ENCODE measurements around the gene TEPSIN. TPM values are rescaled to one million over a fixed set of nuclear protein-coding genes. Genes with fewer than 3 reads are reported as not detected.

TEPSIN gene
- total and polyA plus RNA-seq, 2 of the 8 experiments (the other 6 are each of a cell fraction or from before 2014, with no cell fraction given): 22.9 to 28.0 TPM

DNA sequence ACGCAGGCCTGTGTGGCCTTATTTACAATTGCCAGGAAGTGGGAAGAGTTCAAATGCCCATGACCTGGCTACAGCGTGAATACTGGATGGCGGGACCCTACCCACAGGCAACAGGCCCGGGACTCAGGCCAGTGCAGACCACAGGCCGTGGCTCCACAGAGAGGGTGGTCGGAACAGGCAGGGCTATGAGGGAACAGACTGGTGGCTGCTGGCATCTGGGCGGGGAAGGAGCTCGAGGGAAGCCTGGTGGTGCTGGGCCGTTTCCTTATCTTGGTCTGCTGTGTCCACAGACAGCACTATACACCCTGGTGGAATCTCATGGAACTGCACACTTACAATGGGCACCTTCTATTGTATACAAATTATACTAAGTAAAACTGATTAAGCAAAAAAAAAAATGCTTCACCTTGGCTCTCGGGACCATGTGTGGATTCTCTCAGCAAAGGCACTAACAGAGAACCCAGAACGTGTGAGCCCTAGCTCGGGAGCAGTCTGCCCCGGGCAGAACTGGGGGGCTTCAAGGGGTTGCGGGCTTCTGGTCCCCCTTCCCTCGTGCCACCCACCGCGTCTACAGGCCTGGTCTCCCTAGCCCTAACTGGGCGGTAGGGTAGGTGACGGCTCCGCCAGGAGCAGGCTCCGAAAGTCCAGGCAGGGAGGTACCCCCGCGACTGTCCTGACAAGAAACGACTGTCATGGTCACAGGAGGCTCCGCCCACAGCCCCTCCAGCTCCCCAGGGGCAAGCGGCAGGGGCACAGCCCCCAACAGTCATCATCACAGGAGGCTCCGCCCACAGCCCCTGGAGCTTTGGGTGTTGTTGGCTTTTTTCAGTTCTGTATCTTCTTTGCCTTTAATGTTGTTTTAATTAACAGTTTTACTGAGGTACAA, 37.9 kb downstream of the TEPSIN start:
- 91% methylated on average over 27 of the region's 27 CpGs; no CpG with 5 or more reads in 1 of the 2 experiments for whole genome bisulfite sequencing, 2 experiments (ENCODE audit: extremely low coverage in 1 of 2, insufficient coverage in 1 of 2, insufficient read length in 1 of 2, insufficient replicate concordance in 2 of 2, low coverage in 1 of 2, low lambda C conversion rate in 2 of 2, missing lambda C conversion rate in 1 of 2)
- Histone ChIP-seq H3K4me2 (ENCODE audit: insufficient read depth in 1 of 2, low read depth in 2 of 2, low read length in 2 of 2) (no peak overlapping the region), H2AFZ (ENCODE audit: low read length) (no peak overlapping the region), H3K56ac (replicated peaks; ENCODE audit: insufficient read length, low read depth, low read length) (no peak overlapping the region), H2BK20ac (ENCODE audit: low read length) (no peak overlapping the region), H3K4me3 (ENCODE audit: extremely low read depth in 1 of 4, insufficient read depth in 2 of 4, low read depth in 3 of 4, low read length in 4 of 4) (no peak overlapping the region), H2AK5ac (ENCODE audit: low read depth, low read length) (no peak overlapping the region), H4K5ac (ENCODE audit: insufficient read length, low read depth, low read length) (no peak overlapping the region), H3K18ac (ENCODE audit: extremely low read depth, low read length) (no peak overlapping the region), H3K14ac (ENCODE audit: insufficient read length) (no peak overlapping the region), H4K91ac (replicated peaks; ENCODE audit: insufficient read length, low read length) (no peak overlapping the region), H3K27ac (ENCODE audit: low read depth, low read length) (no peak overlapping the region), H3K79me2 (ENCODE audit: control insufficient read depth in 1 of 2, insufficient read depth in 2 of 2, low read length in 2 of 2) (no peaks in the 10 kb centered on the region), H2BK12ac (ENCODE audit: low read depth, low read length) (no peak overlapping the region), H3K4me1 (replicated peaks in 1 of 4; ENCODE audit: control insufficient read depth in 3 of 4, insufficient read depth in 4 of 4, low read length in 3 of 4) (no peaks in the 10 kb centered on the region; a peak in 1 of 7 replicates), H2BK15ac (ENCODE audit: low read length) (no peak overlapping the region), H2BK5ac (ENCODE audit: low read depth, low read length) (no peak overlapping the region), H3K9me3 (ENCODE audit: insufficient read depth in 2 of 2, low read depth in 1 of 2, low read length in 1 of 2) (no peaks in the 10 kb centered on the region), H4K8ac (ENCODE audit: extremely low read depth, insufficient read depth, low read length) (no peak overlapping the region), H3K4ac (replicated peaks; ENCODE audit: insufficient read length, low read depth, low read length) (no peak overlapping the region), H4K20me1 (replicated peaks in 1 of 2; ENCODE audit: control insufficient read depth in 1 of 2, insufficient read depth in 2 of 2, low read length in 2 of 2) (peaks cover 0 to 8% of the 10 kb centered on the region in 2 experiments), H3K23ac (ENCODE audit: insufficient read length) (no peak overlapping the region), H3K36me3 (ENCODE audit: control insufficient read depth in 2 of 4, insufficient read depth in 4 of 4, low read length in 3 of 4) (peaks cover 0 to 16% (median 4%) of the 10 kb centered on the region in 4 experiments; a peak in 3 of 8 replicates), H3K9ac (replicated peaks in 1 of 4; ENCODE audit: extremely low read depth in 1 of 4, low read depth in 3 of 4, low read length in 3 of 4) (no peak overlapping the region), H3K79me1 (ENCODE audit: low read depth, low read length) (no peaks in the 10 kb centered on the region), H2BK120ac (replicated peaks; ENCODE audit: low read depth, low read length) (no peak overlapping the region), H3K23me2 (ENCODE audit: low read depth, low read length) (no peaks in the 10 kb centered on the region), H3K27me3 (replicated peaks in 1 of 4; ENCODE audit: control insufficient read depth in 3 of 4, extremely low read depth in 1 of 4, insufficient read depth in 3 of 4, low read length in 3 of 4) (no peaks in the 10 kb centered on the region)
- POLR2A ChIA-PET (ENCODE audit: partially characterized antibody): interaction anchor here (0.6 to 1.6 kb wide), 3 partner anchors 32 to 88 kb away, joined by 3 to 4 read pairs (median 4); no protein-coding TSS in a partner anchor
- no peak for DNase-seq (ENCODE audit: low read depth in 1 of 2, low spot score in 2 of 2)
- FAIRE-seq: no peak
- CTCF ChIA-PET (ENCODE audit: partially characterized antibody): interaction anchor here (0.6 to 3.0 kb wide), 27 partner anchors 11 to 383 kb away, joined by 3 to 25 read pairs (median 3); partner anchors contain the start of genes AATK, CEP131 and PVALEF
- TF ChIP-seq, protein P1, sequence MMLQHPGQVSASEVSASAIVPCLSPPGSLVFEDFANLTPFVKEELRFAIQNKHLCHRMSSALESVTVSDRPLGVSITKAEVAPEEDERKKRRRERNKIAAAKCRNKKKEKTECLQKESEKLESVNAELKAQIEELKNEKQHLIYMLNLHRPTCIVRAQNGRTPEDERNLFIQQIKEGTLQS (IDR thresholded peaks at IDR 0.05; ENCODE audit: insufficient read depth, low read depth, low read length): no peak
- TF ChIP-seq RAD21 (IDR thresholded peaks at IDR 0.05 in 1 of 2, conservative IDR thresholded peaks at IDR 0.05 in 1 of 2; ENCODE audit: low read depth in 2 of 2, low read length in 2 of 2): peak; percentile 24 to 30; a peak in 2 of 4 replicates
- no peak for TF ChIP-seq BRCA1 (IDR thresholded peaks at IDR 0.05; ENCODE audit: low read depth, low read length)
- TF ChIP-seq, protein P2, sequence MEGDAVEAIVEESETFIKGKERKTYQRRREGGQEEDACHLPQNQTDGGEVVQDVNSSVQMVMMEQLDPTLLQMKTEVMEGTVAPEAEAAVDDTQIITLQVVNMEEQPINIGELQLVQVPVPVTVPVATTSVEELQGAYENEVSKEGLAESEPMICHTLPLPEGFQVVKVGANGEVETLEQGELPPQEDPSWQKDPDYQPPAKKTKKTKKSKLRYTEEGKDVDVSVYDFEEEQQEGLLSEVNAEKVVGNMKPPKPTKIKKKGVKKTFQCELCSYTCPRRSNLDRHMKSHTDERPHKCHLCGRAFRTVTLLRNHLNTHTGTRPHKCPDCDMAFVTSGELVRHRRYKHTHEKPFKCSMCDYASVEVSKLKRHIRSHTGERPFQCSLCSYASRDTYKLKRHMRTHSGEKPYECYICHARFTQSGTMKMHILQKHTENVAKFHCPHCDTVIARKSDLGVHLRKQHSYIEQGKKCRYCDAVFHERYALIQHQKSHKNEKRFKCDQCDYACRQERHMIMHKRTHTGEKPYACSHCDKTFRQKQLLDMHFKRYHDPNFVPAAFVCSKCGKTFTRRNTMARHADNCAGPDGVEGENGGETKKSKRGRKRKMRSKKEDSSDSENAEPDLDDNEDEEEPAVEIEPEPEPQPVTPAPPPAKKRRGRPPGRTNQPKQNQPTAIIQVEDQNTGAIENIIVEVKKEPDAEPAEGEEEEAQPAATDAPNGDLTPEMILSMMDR (IDR thresholded peaks at IDR 0.05; ENCODE audit: control extremely low read depth in 1 of 3, insufficient read depth in 1 of 3, low read depth in 1 of 3, low read length in 3 of 3): peak in 2 of 3 experiments; percentile 40 to 53; a peak in 3 of 4 replicates
- no peak for TF ChIP-seq ASH2L (IDR thresholded peaks at IDR 0.05; ENCODE audit: low read length)
- TF ChIP-seq TCF12 (IDR thresholded peaks at IDR 0.05; ENCODE audit: low read depth, low read length): no peak
- TF ChIP-seq PHF8 (conservative IDR thresholded peaks at IDR 0.05; ENCODE audit: low read depth, low read length): no peak

Data from H1 (cell line).